Stimulated activated CD8-positive, alpha-beta memory T cell treated with anti-CD3 and anti-CD28 coated beads, Interleukin-7, amount 100 ng/mL, for 1 hour (primary cell): ENCODE measurements around the gene NDUFB4.
"Not testable (repeated sequence)": the region's sequence is repeated elsewhere in the genome, so short reads cannot be mapped to it uniquely, and the experiment has no call there.

Experiments
- DNase-seq, 2 donors: peaks; one replicate each; pipeline ENCODE4 v3.0.0-alpha.2; 2020; ENCODE audit warnings: low read depth in 2 of 2

Gene NDUFB4

DNA sequence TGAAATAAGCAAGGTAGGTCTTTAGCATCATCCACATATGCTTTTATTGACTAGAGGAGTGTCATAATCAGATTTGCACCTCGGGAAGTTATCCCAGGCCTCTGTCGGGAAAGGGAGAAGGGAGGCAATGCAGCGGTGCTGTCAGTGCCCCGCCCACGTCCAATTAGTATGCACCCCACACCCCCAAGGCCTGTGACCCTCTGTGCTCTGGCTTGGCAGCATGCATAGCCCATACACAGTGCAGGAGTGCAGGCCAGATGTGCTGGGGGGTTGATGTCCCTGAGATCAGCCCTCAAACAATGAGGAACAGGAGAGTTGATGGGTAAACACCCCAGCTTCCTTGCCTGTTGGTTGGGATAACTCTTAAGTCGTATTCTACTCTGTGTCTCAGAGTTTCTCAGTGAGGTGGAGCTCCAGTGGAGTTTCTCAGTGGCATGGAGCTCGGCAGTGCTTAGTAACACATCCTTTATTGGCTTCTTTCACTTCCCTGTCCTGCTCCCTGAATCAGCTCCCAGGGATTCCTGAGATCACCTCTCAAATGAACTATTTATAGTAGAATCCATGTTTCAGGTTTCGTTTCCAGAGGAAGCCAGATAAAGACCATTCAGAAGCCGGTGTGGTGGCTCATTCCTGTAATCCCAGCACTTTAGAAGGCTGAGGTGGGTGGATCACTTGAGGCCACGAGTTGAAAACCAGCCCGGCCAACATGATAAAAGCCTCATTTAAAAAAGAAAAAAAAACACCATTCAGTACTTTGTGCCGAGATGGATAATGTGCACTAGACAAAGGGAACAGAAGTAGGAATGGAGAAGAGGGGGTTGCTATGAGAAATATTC, 26.7 kb upstream of the NDUFB4 start:
- no peak for DNase-seq

- DNase-seq, result no peak
These were observed 24.1 kb upstream of the NDUFB4 start for GRCh38 chr3:120572027-120572426.

DNA sequence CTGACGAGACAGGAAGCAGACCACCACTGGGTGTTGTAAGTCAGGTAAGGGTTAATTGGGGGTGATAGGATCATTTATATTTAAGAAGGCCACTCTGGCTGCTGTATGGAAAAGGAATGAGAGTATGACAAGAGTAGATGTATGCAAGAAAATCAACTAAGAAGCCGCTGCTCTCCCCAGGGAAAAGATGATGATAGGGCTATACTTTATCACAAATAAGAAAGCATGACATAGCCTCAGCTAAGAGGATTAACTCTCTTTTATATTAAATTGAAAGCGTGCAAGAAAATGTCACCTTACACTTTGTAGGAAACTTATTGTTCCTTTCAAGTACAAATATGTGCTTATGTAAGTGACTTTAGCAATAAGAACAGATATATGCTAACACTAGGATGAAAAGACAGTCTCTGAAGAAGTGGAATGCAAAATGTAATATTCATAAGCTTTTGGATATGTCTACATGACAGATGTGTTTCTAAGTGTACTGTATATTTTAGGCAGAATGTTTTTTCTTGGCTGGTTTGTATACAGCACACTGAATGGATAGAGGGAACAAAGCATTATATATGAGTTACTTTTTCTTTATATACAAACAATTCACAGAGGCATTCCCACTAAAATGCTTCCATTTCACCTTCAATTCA, 8.7 kb upstream of the NDUFB4 start:
- no peak for DNase-seq

GRCh38 chr3:120595788-120596115, 384 bp upstream of the NDUFB4 start:
- DNase-seq, result no peak

GRCh38 chr3:120596853-120597223, 702 bp downstream of the NDUFB4 start:
- DNase-seq, result no peak

GRCh38 chr3:120597445-120598049, 1.4 kb downstream of the NDUFB4 start:
- DNase-seq, result no peak

- DNase-seq, result no peak
These were observed 3.1 kb downstream of the NDUFB4 start for GRCh38 chr3:120599211-120599610.

GRCh38 chr3:120601554-120601953, 5.4 kb downstream of the NDUFB4 start:
- DNase-seq, result no peak

- no peak for DNase-seq
These were observed 6.5 kb downstream of the NDUFB4 start for GRCh38 chr3:120602682-120603081.

DNA sequence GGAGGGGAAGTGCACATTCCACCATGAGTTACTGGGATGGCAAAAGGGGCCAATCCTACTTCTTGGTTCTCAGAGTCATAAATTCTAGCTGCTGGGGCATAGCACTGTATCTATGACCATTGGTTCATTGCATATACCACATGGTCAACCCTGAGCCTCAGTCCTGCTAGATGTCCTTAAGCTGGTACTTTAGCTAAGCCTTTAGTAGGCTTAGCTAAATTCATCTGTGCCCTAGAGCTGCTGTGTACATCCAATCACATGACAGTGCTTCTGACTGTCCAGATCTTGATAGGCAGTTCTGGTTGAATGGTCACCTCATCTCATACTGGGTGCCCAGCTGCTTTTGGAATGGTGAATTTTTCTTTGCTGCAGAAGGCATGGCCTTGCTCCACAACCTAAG, 8.2 kb downstream of the NDUFB4 start:
- no peak for DNase-seq

GRCh38 chr3:120604784-120605183, 8.6 kb downstream of the NDUFB4 start:
- DNase-seq, result no peak

DNA sequence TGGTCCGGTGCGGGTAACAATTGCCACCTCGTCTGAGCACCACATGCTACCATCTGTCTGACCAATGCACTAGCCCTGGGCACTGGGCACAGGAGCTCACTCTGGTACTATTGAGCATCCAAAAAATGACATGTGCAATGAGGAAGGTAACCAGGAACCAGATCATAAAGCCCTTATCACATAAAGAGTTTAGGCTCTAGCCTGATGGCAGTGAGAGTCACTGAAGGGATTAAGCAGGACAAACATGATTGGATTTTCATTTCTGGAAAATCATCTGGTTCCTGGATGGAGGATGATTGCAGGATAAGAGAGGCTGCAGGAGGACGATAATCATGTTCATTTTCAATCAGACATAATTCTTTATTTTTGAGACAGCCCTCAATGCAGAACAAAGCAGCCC, 12.4 kb downstream of the NDUFB4 start:
- DNase-seq, result no peak

DNA sequence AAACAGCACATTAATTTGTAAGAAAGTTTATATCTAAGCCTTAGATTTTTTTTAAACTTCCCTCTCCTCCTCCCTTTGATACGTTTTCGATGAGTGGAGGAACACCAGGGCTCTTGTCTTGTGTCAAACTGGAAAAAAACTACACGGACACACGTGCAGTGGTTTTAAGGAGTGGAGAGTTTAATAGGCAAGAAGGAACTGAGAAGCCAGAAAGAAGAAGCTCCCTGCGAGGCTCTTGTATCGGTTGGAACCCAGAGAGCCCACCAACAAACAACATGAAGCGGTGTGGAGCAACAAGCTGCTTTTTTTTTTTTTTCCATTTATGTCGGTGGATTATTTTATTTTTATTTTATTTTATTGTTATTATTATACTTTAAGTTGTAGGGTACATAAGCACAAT, 18.6 kb downstream of the NDUFB4 start:
- no peak for DNase-seq

GRCh38 chr3:120615847-120616609, 19.9 kb downstream of the NDUFB4 start:
- no peak for DNase-seq

DNA sequence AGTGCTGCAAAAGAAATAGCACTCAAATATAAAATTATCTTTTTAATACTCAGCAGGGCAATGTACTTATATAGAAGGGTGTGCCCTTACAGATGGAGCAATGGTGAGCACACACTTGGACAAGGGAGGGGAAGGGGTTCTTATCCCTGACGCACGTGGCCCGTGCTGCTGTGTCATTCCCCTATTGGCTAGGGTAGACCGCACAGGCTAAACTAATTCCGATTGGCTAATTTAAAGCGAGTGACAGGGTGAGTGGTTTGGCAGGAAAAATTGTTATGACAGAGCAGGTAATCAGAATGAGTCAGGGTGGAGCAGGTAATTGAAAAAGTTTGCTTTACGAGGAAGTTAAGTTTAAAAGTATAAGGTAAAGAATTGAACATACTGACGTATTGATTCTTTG, 20.6 kb downstream of the NDUFB4 start:
- DNase-seq, result not testable (repeated sequence)

- no peak for DNase-seq
These were observed 26.3 kb downstream of the NDUFB4 start for GRCh38 chr3:120622457-120622856.

DNA sequence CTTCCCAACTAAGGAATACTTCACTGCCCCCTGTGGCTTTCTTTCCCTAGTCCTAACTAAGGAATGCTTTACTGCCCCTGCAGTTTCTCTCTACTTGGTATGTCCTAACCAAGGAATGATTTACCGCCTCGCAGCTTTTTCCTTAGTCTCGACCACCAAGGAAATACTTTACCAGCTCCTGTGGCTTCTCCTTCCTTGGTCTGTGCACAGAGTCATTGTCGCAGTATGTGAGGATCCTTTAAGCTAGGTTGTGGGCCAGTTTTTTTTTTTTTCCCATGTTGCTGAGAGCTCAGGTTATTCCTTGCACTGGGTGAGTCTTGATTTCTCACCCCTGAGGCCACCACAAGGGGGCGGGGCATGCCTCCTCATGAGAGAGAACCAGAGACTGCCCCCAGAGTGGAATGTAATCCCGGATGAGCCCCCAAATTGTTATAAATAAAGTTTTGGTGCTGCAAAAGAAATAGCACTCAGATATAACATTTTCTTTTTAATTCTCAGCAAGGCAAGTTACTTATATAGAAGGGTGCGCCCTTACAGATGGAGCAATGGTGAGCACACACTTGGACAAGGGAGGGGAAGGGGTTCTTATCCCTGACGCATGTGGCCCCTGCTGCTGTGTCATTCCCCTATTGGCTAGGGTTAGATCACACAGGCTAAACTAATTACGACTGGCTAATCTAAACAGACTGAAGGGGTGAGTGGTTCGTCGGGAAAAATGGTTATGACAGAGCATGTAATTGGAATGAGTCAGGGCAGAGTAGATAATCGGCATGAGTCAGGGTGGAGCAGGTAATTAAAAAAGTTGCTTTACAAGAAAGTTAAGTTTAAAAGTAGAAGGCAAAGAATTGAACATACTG, 27.0 kb downstream of the NDUFB4 start:
- no peak for DNase-seq

DNA sequence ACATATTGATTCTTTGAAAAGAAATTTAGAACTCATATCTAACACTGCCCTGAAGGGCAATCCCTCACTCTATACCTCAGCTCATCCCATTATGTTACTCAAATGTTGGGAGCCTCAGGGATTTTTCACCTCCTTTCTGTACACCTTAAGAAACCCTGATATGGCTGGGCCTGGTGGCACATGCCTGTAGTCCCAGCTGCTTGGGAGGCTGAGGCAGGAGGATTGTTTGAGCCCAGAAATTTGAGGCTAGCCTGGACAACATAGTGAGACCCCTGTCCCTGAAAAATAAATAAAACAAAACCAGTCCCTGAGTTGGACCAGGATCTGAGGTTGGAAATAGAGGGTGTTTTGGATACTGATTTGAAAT, 27.6 kb downstream of the NDUFB4 start:
- no peak for DNase-seq

DNA sequence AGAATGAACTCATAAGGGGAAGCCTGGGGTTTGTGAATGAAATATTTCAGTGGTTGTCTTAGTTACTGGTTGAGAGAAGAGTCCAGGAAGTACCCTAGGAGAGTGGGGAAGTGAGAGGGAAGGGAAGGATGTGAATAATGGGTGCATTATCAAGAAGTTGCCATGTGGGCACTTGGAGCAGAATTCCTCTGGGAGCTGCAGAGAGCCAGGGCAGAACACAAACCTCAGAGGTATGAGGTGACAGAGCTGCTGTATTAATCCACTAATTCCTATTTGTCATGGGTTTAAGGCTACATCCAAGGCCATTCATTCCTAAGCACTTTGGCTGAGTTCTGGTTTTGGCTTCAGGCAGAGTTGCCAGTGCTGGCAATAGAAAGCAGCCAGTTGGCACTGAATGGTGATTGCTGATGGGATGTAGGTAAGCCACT, 29.0 kb downstream of the NDUFB4 start:
- no peak for DNase-seq

- DNase-seq, result no peak
These were observed 38.4 kb downstream of the NDUFB4 start for GRCh38 chr3:120634539-120634938.

DNA sequence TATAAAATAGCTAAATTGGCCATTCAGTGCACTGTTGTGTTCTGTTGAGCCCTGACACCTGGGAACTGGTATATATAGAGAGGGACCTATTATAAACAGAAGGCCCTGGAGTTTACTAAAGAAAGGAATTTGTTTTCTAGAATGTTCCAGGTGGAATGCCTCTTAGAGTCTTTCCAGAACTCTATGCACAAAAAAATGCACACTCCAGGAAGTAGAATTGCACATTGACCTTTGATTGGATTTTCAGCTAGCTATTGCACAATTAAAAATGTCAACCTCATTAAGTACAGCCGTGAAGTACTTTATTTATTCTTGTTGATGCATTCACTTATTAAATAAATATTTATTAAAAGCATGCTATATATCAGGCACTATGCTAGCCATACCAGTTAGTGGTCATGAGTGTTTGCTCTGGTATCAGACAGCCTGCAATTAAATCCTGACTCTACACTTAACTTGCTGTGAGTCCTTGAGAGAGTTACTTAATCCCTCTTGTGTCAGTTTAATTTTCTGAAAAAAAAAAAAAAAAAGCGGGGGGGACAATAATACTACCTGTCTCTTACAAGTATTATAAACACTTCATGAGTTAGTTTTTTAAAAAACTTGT, 40.8 kb downstream of the NDUFB4 start:
- DNase-seq, result no peak
